H9 (cell line): ENCODE results near the gene MEGF10. TPM values are rescaled to one million over a fixed set of nuclear protein-coding genes. Genes with fewer than 3 reads are reported as not detected.

Experiments used
- DNase-seq: peaks from one replicate; pipeline ENCODE4 v3.0.0-alpha.2; 2017
- H2AFZ ChIP-seq: one replicate; pipeline ENCODE4 v1.6.1; 2013; ENCODE audit warnings: mild to moderate bottlenecking, low read length, control low read depth, moderate library complexity
- H2AK5ac ChIP-seq: 2 replicates; pipeline ENCODE4 v1.6.1; 2013; ENCODE audit warnings: low read length, control low read depth, mixed read lengths; ENCODE audit not compliant: insufficient read length
- H2BK120ac ChIP-seq: one replicate; pipeline ENCODE4 v1.6.1; 2013; ENCODE audit warnings: low read depth, mild to moderate bottlenecking, low read length, control low read depth, inconsistent platforms; ENCODE audit not compliant: poor library complexity, severe bottlenecking
- H2BK12ac ChIP-seq: 2 replicates; pipeline ENCODE4 v1.6.1; 2013; ENCODE audit warnings: low read length, control low read depth, mixed read lengths, low read depth; ENCODE audit not compliant: insufficient read length
- H2BK15ac ChIP-seq: 2 replicates; pipeline ENCODE4 v1.6.1; 2013; ENCODE audit warnings: low read depth, low read length, control low read depth
- H2BK20ac ChIP-seq: one replicate; pipeline ENCODE4 v1.6.1; 2013; ENCODE audit warnings: low read depth, mild to moderate bottlenecking, low read length, control low read depth, inconsistent platforms; ENCODE audit not compliant: poor library complexity, severe bottlenecking
- H2BK5ac ChIP-seq: 2 replicates; pipeline ENCODE4 v1.6.1; 2013; ENCODE audit warnings: low read length, control low read depth, mixed read lengths; ENCODE audit not compliant: insufficient read length
- H3K14ac ChIP-seq: 2 replicates; pipeline ENCODE4 v1.6.1; 2013; ENCODE audit warnings: low read length, control low read depth; ENCODE audit not compliant: insufficient read depth
- H3K18ac ChIP-seq: 2 replicates; pipeline ENCODE4 v1.6.1; 2013; ENCODE audit warnings: low read depth, mild to moderate bottlenecking, mixed read lengths, low read length, control low read depth; ENCODE audit not compliant: insufficient read length
- H3K23ac ChIP-seq: 2 replicates; pipeline ENCODE4 v1.6.1; 2013; ENCODE audit warnings: low read length, control low read depth, mixed read lengths, low read depth; ENCODE audit not compliant: insufficient read length
- H3K23me2 ChIP-seq: 2 replicates; pipeline ENCODE4 v1.6.1; 2013; ENCODE audit warnings: low read depth, mild to moderate bottlenecking, mixed read lengths, low read length, control low read depth; ENCODE audit not compliant: insufficient read length, poor library complexity, severe bottlenecking
- H3K27ac ChIP-seq: 2 replicates; pipeline ENCODE4 v1.5.1; 2013; ENCODE audit warnings: low read length, control low read depth, mixed read lengths, low read depth; ENCODE audit not compliant: insufficient read length
- H3K27me3 ChIP-seq: 2 replicates; pipeline ENCODE4 v1.6.1; 2013; ENCODE audit warnings: low read length, control low read depth, inconsistent platforms; ENCODE audit not compliant: insufficient read depth
- H3K4ac ChIP-seq: 2 replicates; pipeline ENCODE4 v1.6.1; 2013; ENCODE audit warnings: low read depth, mild to moderate bottlenecking, control low read depth, inconsistent platforms, low read length, moderate library complexity
- H3K4me1 ChIP-seq: 2 replicates; pipeline ENCODE4 v1.6.1; 2013; ENCODE audit warnings: low read length, control low read depth, inconsistent platforms; ENCODE audit not compliant: insufficient read depth
- H3K4me2 ChIP-seq: 2 replicates; pipeline ENCODE4 v1.6.1; 2013; ENCODE audit warnings: low read length, control low read depth, mixed read lengths; ENCODE audit not compliant: insufficient read length, insufficient read depth
- H3K56ac ChIP-seq: 2 replicates; pipeline ENCODE4 v1.6.1; 2013; ENCODE audit warnings: low read depth, mild to moderate bottlenecking, mixed read lengths, low read length, control low read depth; ENCODE audit not compliant: insufficient read length
- H3K79me1 ChIP-seq: 2 replicates; pipeline ENCODE4 v1.6.1; 2013; ENCODE audit warnings: low read depth, mild to moderate bottlenecking, moderate library complexity, low read length, control low read depth, inconsistent platforms; ENCODE audit not compliant: insufficient read depth, poor library complexity, severe bottlenecking
- H3K79me2 ChIP-seq: 2 replicates; pipeline ENCODE4 v1.6.1; 2013; ENCODE audit warnings: low read length, control low read depth, inconsistent platforms; ENCODE audit not compliant: insufficient read depth
- H3K9ac ChIP-seq: 2 replicates; pipeline ENCODE4 v1.6.1; 2013; ENCODE audit warnings: low read length, control low read depth, mixed read lengths; ENCODE audit not compliant: insufficient read length; ENCODE audit errors: extremely low read depth
- H3K9me3 ChIP-seq: one replicate; pipeline ENCODE4 v1.6.1; 2013; ENCODE audit warnings: low read depth, low read length, inconsistent platforms; ENCODE audit not compliant: control insufficient read depth
- H3T11ph ChIP-seq: one replicate; pipeline ENCODE4 v1.6.1; 2013; ENCODE audit warnings: mild to moderate bottlenecking, low read length, control low read depth, inconsistent platforms
- H4K20me1 ChIP-seq: one replicate; pipeline ENCODE4 v1.6.1; 2013; ENCODE audit not compliant: control insufficient read depth, insufficient read length, insufficient read depth
- H4K5ac ChIP-seq: 2 replicates; pipeline ENCODE4 v1.6.1; 2013; ENCODE audit warnings: low read depth, mild to moderate bottlenecking, mixed read lengths, low read length, control low read depth; ENCODE audit not compliant: insufficient read length
- H4K8ac ChIP-seq: replicated peaks from 2 replicates; pipeline ENCODE4 v1.6.1; 2013; ENCODE audit warnings: low read length, control low read depth, mixed read lengths, low read depth; ENCODE audit not compliant: insufficient read length
- H4K91ac ChIP-seq: 2 replicates; pipeline ENCODE4 v1.6.1; 2013; ENCODE audit warnings: low read depth, mild to moderate bottlenecking, moderate library complexity, mixed read lengths, low read length, control low read depth; ENCODE audit not compliant: insufficient read length
- H3K27ac Mint-ChIP-seq, 3 experiments: 2 replicates in 2 of 3; 3 replicates in 1 of 3; pipeline ENCODE4 v1.8.0; 2020 to 2021; ENCODE audit warnings: mixed read lengths in 3 of 3, mild to moderate bottlenecking in 1 of 3, moderate library complexity in 1 of 3
- H3K27me3 Mint-ChIP-seq: 2 replicates; pipeline ENCODE4 v1.8.0; 2021; ENCODE audit warnings: low read depth, mild to moderate bottlenecking, moderate library complexity, mixed read lengths
- H3K36me3 Mint-ChIP-seq, 3 experiments: 2 replicates in 2 of 3; 3 replicates in 1 of 3; pipeline ENCODE4 v1.8.0; 2020 to 2021; ENCODE audit warnings: low read depth in 3 of 3, mixed read lengths in 3 of 3; ENCODE audit not compliant: insufficient read depth in 1 of 3
- H3K4me1 Mint-ChIP-seq, 2 experiments: 2 replicates each; pipeline ENCODE4 v1.8.0; 2020; ENCODE audit warnings: mixed read lengths in 2 of 2
- H3K4me3 Mint-ChIP-seq, 2 experiments: 2 replicates in 1 of 2; 3 replicates in 1 of 2; pipeline ENCODE4 v1.8.0; 2020 to 2021; ENCODE audit warnings: mild to moderate bottlenecking in 2 of 2, mixed read lengths in 2 of 2, moderate library complexity in 1 of 2
- H3K9me3 Mint-ChIP-seq, 2 experiments: 2 replicates in 1 of 2; 3 replicates in 1 of 2; pipeline ENCODE4 v1.8.0; 2020; ENCODE audit warnings: mild to moderate bottlenecking in 2 of 2, mixed read lengths in 2 of 2, moderate library complexity in 1 of 2
- CTCF ChIP-seq: fragments of 200-600 bp; sonication (generic); conservative IDR thresholded peaks from 3 replicates; pipeline ENCODE4 v1.8.0; 2021; ENCODE audit warnings: antibody characterized with exemption, mild to moderate bottlenecking
- WGBS: extraction: QIAGEN DNeasy Blood & Tissue Kit; methylation state at CpG from one replicate; pipeline ENCODE4 v1.1.7; 2013; ENCODE audit warnings: missing lambda C conversion rate, low lambda C conversion rate, mixed read lengths; ENCODE audit not compliant: insufficient read length; ENCODE audit errors: extremely low coverage; 5-methylcytosine and 5-hydroxymethylcytosine counted together
- total RNA-seq: library from RNA; stranded (reverse); gene quantifications from 2 replicates; pipeline ENCODE4 v1.2.1, GENCODE V29; 2021

Gene MEGF10
- total RNA-seq, 1 experiment from 2014 or later = 36.5 TPM

- no peaks in the 10 kb centered on the region for H3K79me2 ChIP-seq
- Mint-ChIP-seq H3K9me3 (no peaks in the 10 kb centered on the region), H3K4me3 (no peak overlapping the region), H3K27me3 (no peaks in the 10 kb centered on the region), H3K4me1 (peaks cover 73 to 84% of the 10 kb centered on the region in 2 experiments), H3K36me3 (peaks cover 0 to 5% (median 4%) of the 10 kb centered on the region in 3 experiments; a peak in 3 of 7 replicates), H3K27ac (peak overlapping the region; percentile 68 to 88 (median 76))
- no CpG with 5 or more reads among the region's 3 CpGs for WGBS
- H3K27ac ChIP-seq = no peak overlapping the region
- no peak overlapping the region for H3K4ac ChIP-seq
- H2BK5ac ChIP-seq = no peak overlapping the region
- H3K27me3 ChIP-seq = no peaks in the 10 kb centered on the region
- H3K14ac ChIP-seq = no peak overlapping the region
- no peak overlapping the region for H3K4me2 ChIP-seq
- no peaks in the 10 kb centered on the region for H3K79me1 ChIP-seq
- no peaks in the 10 kb centered on the region for H3K9me3 ChIP-seq
- H2BK20ac ChIP-seq = no peak overlapping the region
- H3K23ac ChIP-seq = no peak overlapping the region
- no peaks in the 10 kb centered on the region for H3K23me2 ChIP-seq
- H2AFZ ChIP-seq = no peak overlapping the region
- H2BK12ac ChIP-seq = no peak overlapping the region
- no peak overlapping the region for H2BK15ac ChIP-seq
- H4K8ac ChIP-seq = no peak overlapping the region
- H4K20me1 ChIP-seq = no peaks in the 10 kb centered on the region
- no peak overlapping the region for H3T11ph ChIP-seq
- H4K5ac ChIP-seq = no peak overlapping the region
- no peak overlapping the region for H2AK5ac ChIP-seq
- no peak overlapping the region for H3K56ac ChIP-seq
- no peak overlapping the region for H3K18ac ChIP-seq
- TF ChIP-seq CTCF = no peak
- H4K91ac ChIP-seq = no peak overlapping the region
- no peak overlapping the region for H2BK120ac ChIP-seq
- no peak overlapping the region for H3K9ac ChIP-seq
- DNase-seq = no peak
- H3K4me1 ChIP-seq = peaks cover 30% of the 10 kb centered on the region; the same call in 1 of the 2 replicates
These were observed 39.5 kb downstream of the MEGF10 start for GRCh38 chr5:127330116-127330515.
